H1 (cell line): ENCODE measurements around the gene DRP2. TPM values are rescaled to one million over a fixed set of nuclear protein-coding genes. Genes with fewer than 3 reads are reported as not detected.

Experiments used
- KDM1A ChIP-seq: fragments of 200-600, 300-600 bp; sonication (generic); IDR thresholded peaks from 2 replicates; pipeline ENCODE4 v1.7.1; 2016; ENCODE audit warnings: mild to moderate bottlenecking, low read length, borderline replicate concordance
- MAX ChIP-seq: IDR thresholded peaks from 2 replicates; pipeline ENCODE4 v1.6.1; 2012; ENCODE audit warnings: inconsistent platforms
- SAP30 ChIP-seq: fragments of 300-600 bp; sonication (generic); IDR thresholded peaks from 2 replicates; pipeline ENCODE4 v1.7.1; 2012; ENCODE audit warnings: low read length, moderate library complexity, mild to moderate bottlenecking, inconsistent platforms; ENCODE audit not compliant: insufficient read depth, insufficient replicate concordance
- SUZ12 ChIP-seq: fragments of 200-600 bp; sonication (generic); IDR thresholded peaks from 2 replicates; pipeline ENCODE4 v1.6.1; 2012; ENCODE audit warnings: mild to moderate bottlenecking, inconsistent platforms, low read length, moderate library complexity, mixed read lengths
- polyA plus RNA-seq, 7 experiments: library from polyadenylated mRNA; depleted of rRNA in 3 of 7; stranded (reverse) in 5 of 7; unstranded in 2 of 7; fragments of >200 nt in 5 of 7; fragments of 200-250 nt in 2 of 7; gene quantifications; 1 replicate in 5 of 7; 2 replicates in 1 of 7; 4 replicates in 1 of 7; pipeline versions ENCODE4 v1.2.1 to v1.2.3, GENCODE V29; 2011 to 2013; ENCODE audit warnings: missing spikeins in 2 of 7, mixed read lengths in 2 of 7
- total RNA-seq: library from RNA; stranded (reverse); fragmentation: NEBNext Ultra II Directional; extraction: Animal tissue kit (Norgen Biotek cat#: 25700); gene quantifications from 2 replicates; pipeline ENCODE4 v1.2.1, GENCODE V29; 2021
- TF ChIP-seq, protein P1 (sequence below): IDR thresholded peaks from 2 replicates; pipeline ENCODE4 v1.6.1; 2012; ENCODE audit warnings: inconsistent platforms

DRP2 gene
- total and polyA plus RNA-seq, 2 of the 8 experiments (the other 6 are each of a cell fraction or from before 2014, with no cell fraction given) = 0.18 to 0.20 TPM

- no peak for TF ChIP-seq MAX
- TF ChIP-seq, protein P1, sequence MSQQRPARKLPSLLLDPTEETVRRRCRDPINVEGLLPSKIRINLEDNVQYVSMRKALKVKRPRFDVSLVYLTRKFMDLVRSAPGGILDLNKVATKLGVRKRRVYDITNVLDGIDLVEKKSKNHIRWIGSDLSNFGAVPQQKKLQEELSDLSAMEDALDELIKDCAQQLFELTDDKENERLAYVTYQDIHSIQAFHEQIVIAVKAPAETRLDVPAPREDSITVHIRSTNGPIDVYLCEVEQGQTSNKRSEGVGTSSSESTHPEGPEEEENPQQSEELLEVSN = no peak
- TF ChIP-seq SUZ12 = no peak
- TF ChIP-seq SAP30 = no peak
- no peak for TF ChIP-seq KDM1A
These were observed at the start of gene DRP2 (continued) for GRCh38 chrX:101219116-101219863.
